ENCODE results near the gene BCAP31. TPM values are rescaled to one million over a fixed set of nuclear protein-coding genes. Genes with fewer than 3 reads are reported as not detected.
"Not testable (repeated sequence)": the region's sequence is repeated elsewhere in the genome, so short reads cannot be mapped to it uniquely, and the experiment has no call there.

The BCAP31 gene
- total RNA-seq, 1 experiment from 2014 or later = 176 TPM

- Histone ChIP-seq H3K27me3 (ENCODE audit: control insufficient read depth, insufficient read depth, low read length) (no peaks in the 10 kb centered on the region), H3K4me3 (ENCODE audit: insufficient read depth, low read depth, low read length) (no peak overlapping the region), H3K36me3 (replicated peaks; ENCODE audit: control insufficient read depth, insufficient read depth, low read length) (no peaks in the 10 kb centered on the region; the same call in 1 of the 2 replicates)
- no peak for DNase-seq
These were observed 23.7 kb downstream of the BCAP31 start for GRCh38 chrX:153700376-153700945.

- not testable (repeated sequence) for H3K27me3 ChIP-seq (ENCODE audit: control insufficient read depth, insufficient read depth, low read length); DNase-seq; H3K4me3 ChIP-seq (ENCODE audit: insufficient read depth, low read depth, low read length); H3K36me3 ChIP-seq (replicated peaks; ENCODE audit: control insufficient read depth, insufficient read depth, low read length)
These were observed 24.3 kb downstream of the BCAP31 start for GRCh38 chrX:153699784-153700371.

- not testable (repeated sequence) for DNase-seq; H3K27me3 ChIP-seq (ENCODE audit: control insufficient read depth, insufficient read depth, low read length); H3K4me3 ChIP-seq (ENCODE audit: insufficient read depth, low read depth, low read length); H3K36me3 ChIP-seq (replicated peaks; ENCODE audit: control insufficient read depth, insufficient read depth, low read length)
These were observed 24.9 kb downstream of the BCAP31 start for GRCh38 chrX:153699210-153699783.

GRCh38 chrX:153697924-153698865 lies 26.0 kb downstream of the BCAP31 start:
- Histone ChIP-seq H3K36me3 (replicated peaks; ENCODE audit: control insufficient read depth, insufficient read depth, low read length) (no peaks in the 10 kb centered on the region), H3K4me3 (ENCODE audit: insufficient read depth, low read depth, low read length) (no peak overlapping the region), H3K27me3 (ENCODE audit: control insufficient read depth, insufficient read depth, low read length) (no peaks in the 10 kb centered on the region)
- DNase-seq = no peak

GRCh38 chrX:153696986-153697722 lies 27.0 kb downstream of the BCAP31 start:
- H3K4me3 ChIP-seq (ENCODE audit: insufficient read depth, low read depth, low read length); H3K27me3 ChIP-seq (ENCODE audit: control insufficient read depth, insufficient read depth, low read length); DNase-seq; H3K36me3 ChIP-seq (replicated peaks; ENCODE audit: control insufficient read depth, insufficient read depth, low read length): not testable (repeated sequence)

- not testable (repeated sequence) for DNase-seq
These were observed 27.6 kb downstream of the BCAP31 start for GRCh38 chrX:153696538-153696937.

GRCh38 chrX:153696100-153696499 lies 28.1 kb downstream of the BCAP31 start:
- H3K4me3 ChIP-seq (ENCODE audit: insufficient read depth, low read depth, low read length) = no peak overlapping the region
- DNase-seq = no peak
- H3K36me3 ChIP-seq (replicated peaks; ENCODE audit: control insufficient read depth, insufficient read depth, low read length) = no peaks in the 10 kb centered on the region
- H3K27me3 ChIP-seq (ENCODE audit: control insufficient read depth, insufficient read depth, low read length) = no peaks in the 10 kb centered on the region

More at GRCh38 chrX:153696538-153696937, 27.6 kb downstream of the BCAP31 start:
- H3K36me3 ChIP-seq (replicated peaks; ENCODE audit: control insufficient read depth, insufficient read depth, low read length); H3K4me3 ChIP-seq (ENCODE audit: insufficient read depth, low read depth, low read length); H3K27me3 ChIP-seq (ENCODE audit: control insufficient read depth, insufficient read depth, low read length): not testable (repeated sequence)

GRCh38 chrX:153694687-153695270 lies 29.4 kb downstream of the BCAP31 start:
- Histone ChIP-seq H3K4me3 (ENCODE audit: insufficient read depth, low read depth, low read length) (no peak overlapping the region), H3K36me3 (replicated peaks; ENCODE audit: control insufficient read depth, insufficient read depth, low read length) (no peaks in the 10 kb centered on the region), H3K27me3 (ENCODE audit: control insufficient read depth, insufficient read depth, low read length) (no peaks in the 10 kb centered on the region)
- no peak for DNase-seq

GRCh38 chrX:153694256-153694655 lies 29.9 kb downstream of the BCAP31 start:
- H3K27me3 ChIP-seq (ENCODE audit: control insufficient read depth, insufficient read depth, low read length); DNase-seq; H3K4me3 ChIP-seq (ENCODE audit: insufficient read depth, low read depth, low read length); H3K36me3 ChIP-seq (replicated peaks; ENCODE audit: control insufficient read depth, insufficient read depth, low read length): not testable (repeated sequence)

- H3K4me3 ChIP-seq (ENCODE audit: insufficient read depth, low read depth, low read length) = no peak overlapping the region
- no peak for DNase-seq
- H3K36me3 ChIP-seq (replicated peaks; ENCODE audit: control insufficient read depth, insufficient read depth, low read length) = no peaks in the 10 kb centered on the region
- H3K27me3 ChIP-seq (ENCODE audit: control insufficient read depth, insufficient read depth, low read length) = no peaks in the 10 kb centered on the region
These were observed 30.7 kb downstream of the BCAP31 start for GRCh38 chrX:153693216-153694086.

- Histone ChIP-seq H3K27me3 (ENCODE audit: control insufficient read depth, insufficient read depth, low read length) (no peaks in the 10 kb centered on the region), H3K36me3 (replicated peaks; ENCODE audit: control insufficient read depth, insufficient read depth, low read length) (no peaks in the 10 kb centered on the region), H3K4me3 (ENCODE audit: insufficient read depth, low read depth, low read length) (no peak overlapping the region)
- DNase-seq = no peak
These were observed 31.5 kb downstream of the BCAP31 start for GRCh38 chrX:153692611-153693156.

GRCh38 chrX:153692003-153692402 lies 32.2 kb downstream of the BCAP31 start:
- DNase-seq = no peak
- no peaks in the 10 kb centered on the region for H3K27me3 ChIP-seq (ENCODE audit: control insufficient read depth, insufficient read depth, low read length)
- no peak overlapping the region for H3K4me3 ChIP-seq (ENCODE audit: insufficient read depth, low read depth, low read length)
- H3K36me3 ChIP-seq (replicated peaks; ENCODE audit: control insufficient read depth, insufficient read depth, low read length) = no peaks in the 10 kb centered on the region
